Glutamatergic neuron (in vitro differentiated cells): Measurements from ENCODE around the gene LBX1. TPM values are rescaled to one million over a fixed set of nuclear protein-coding genes. Genes with fewer than 3 reads are reported as not detected.

Source experiments
- DNase-seq: peaks from one replicate; pipeline ENCODE4 v3.0.0; 2022
- H3K27ac Mint-ChIP-seq: one replicate; pipeline ENCODE4 v1.8.0; 2020; ENCODE audit warnings: mild to moderate bottlenecking, mixed read lengths, inconsistent platforms; ENCODE audit not compliant: unreplicated experiment
- H3K27me3 Mint-ChIP-seq: one replicate; pipeline ENCODE4 v1.8.0; 2020; ENCODE audit warnings: mild to moderate bottlenecking, moderate library complexity, mixed read lengths, inconsistent platforms; ENCODE audit not compliant: unreplicated experiment
- H3K36me3 Mint-ChIP-seq: one replicate; pipeline ENCODE4 v1.8.0; 2020; ENCODE audit warnings: mild to moderate bottlenecking, mixed read lengths, inconsistent platforms; ENCODE audit not compliant: unreplicated experiment
- H3K4me1 Mint-ChIP-seq: one replicate; pipeline ENCODE4 v1.8.0; 2020; ENCODE audit warnings: mild to moderate bottlenecking, low read depth, mixed read lengths, inconsistent platforms; ENCODE audit not compliant: unreplicated experiment
- H3K4me3 Mint-ChIP-seq: one replicate; pipeline ENCODE4 v1.8.0; 2020; ENCODE audit warnings: mild to moderate bottlenecking, mixed read lengths, inconsistent platforms; ENCODE audit not compliant: unreplicated experiment
- H3K9me3 Mint-ChIP-seq: one replicate; pipeline ENCODE4 v1.8.0; 2020; ENCODE audit warnings: mild to moderate bottlenecking, moderate library complexity, mixed read lengths, inconsistent platforms; ENCODE audit not compliant: unreplicated experiment
- CTCF ChIP-seq: fragments of 200-600 bp; sonication (generic); IDR thresholded peaks from one replicate; pipeline ENCODE4 v1.5.0; 2021; ENCODE audit not compliant: partially characterized antibody, unreplicated experiment
- total RNA-seq: library from RNA; stranded (reverse); fragmentation: NEBNext Ultra II Directional; extraction: Animal tissue kit (Norgen Biotek cat#: 25700); gene quantifications from one replicate; pipeline ENCODE4 v1.2.1, GENCODE V29; 2021; ENCODE audit not compliant: unreplicated experiment

LBX1 gene
- total RNA-seq, 1 donor from 2014 or later, result not detected

- H3K4me1 Mint-ChIP-seq, result peaks cover 6% of the 10 kb centered on the region
- no peaks in the 10 kb centered on the region for H3K9me3 Mint-ChIP-seq
- no peak for DNase-seq
- no peak overlapping the region for H3K4me3 Mint-ChIP-seq
- H3K27ac Mint-ChIP-seq, result no peak overlapping the region
- H3K36me3 Mint-ChIP-seq, result no peaks in the 10 kb centered on the region
- peaks cover 13% of the 10 kb centered on the region for H3K27me3 Mint-ChIP-seq
- no peak for TF ChIP-seq CTCF
Observed at GRCh38 chr10:101270763-101271162, 41.5 kb upstream of the LBX1 start.

GRCh38 chr10:101267776-101268175 lies 38.5 kb upstream of the LBX1 start:
- H3K4me3 Mint-ChIP-seq, result no peak overlapping the region
- H3K36me3 Mint-ChIP-seq, result no peaks in the 10 kb centered on the region
- H3K27me3 Mint-ChIP-seq, result peaks cover 5% of the 10 kb centered on the region

GRCh38 chr10:101267290-101267680 lies 38.0 kb upstream of the LBX1 start:
- H3K9me3 Mint-ChIP-seq, result peaks cover 3% of the 10 kb centered on the region
- H3K27ac Mint-ChIP-seq, result no peak overlapping the region
- H3K4me1 Mint-ChIP-seq, result peaks cover 16% of the 10 kb centered on the region
- no peaks in the 10 kb centered on the region for H3K36me3 Mint-ChIP-seq
- no peak for TF ChIP-seq CTCF
- H3K27me3 Mint-ChIP-seq, result peaks cover 4% of the 10 kb centered on the region
- no peak for DNase-seq
- no peak overlapping the region for H3K4me3 Mint-ChIP-seq

More at GRCh38 chr10:101267776-101268175, 38.5 kb upstream of the LBX1 start:
- H3K9me3 Mint-ChIP-seq, result peaks cover 3% of the 10 kb centered on the region
- H3K4me1 Mint-ChIP-seq, result peaks cover 14% of the 10 kb centered on the region
- no peak for DNase-seq
- H3K27ac Mint-ChIP-seq, result no peak overlapping the region
- no peak for TF ChIP-seq CTCF

GRCh38 chr10:101266381-101267289 lies 37.4 kb upstream of the LBX1 start:
- H3K9me3 Mint-ChIP-seq, result peaks cover 4% of the 10 kb centered on the region
- no peak overlapping the region for H3K27ac Mint-ChIP-seq
- H3K36me3 Mint-ChIP-seq, result no peaks in the 10 kb centered on the region
- TF ChIP-seq CTCF, result no peak
- no peak overlapping the region for H3K4me3 Mint-ChIP-seq
- H3K27me3 Mint-ChIP-seq, result peaks cover 4% of the 10 kb centered on the region
- DNase-seq, result no peak
- H3K4me1 Mint-ChIP-seq, result peaks cover 13% of the 10 kb centered on the region

- Mint-ChIP-seq H3K36me3 (no peaks in the 10 kb centered on the region), H3K27me3 (no peaks in the 10 kb centered on the region), H3K27ac (peak overlapping the region; percentile 42), H3K4me3 (no peak overlapping the region), H3K4me1 (peaks cover 15% of the 10 kb centered on the region), H3K9me3 (peaks cover 4% of the 10 kb centered on the region)
- DNase-seq, result no peak
- TF ChIP-seq CTCF, result no peak
Observed at GRCh38 chr10:101263150-101263752, 34.0 kb upstream of the LBX1 start.
